GM18868 (cell line): ENCODE measurements around the gene LRRC3.
"Not testable (repeated sequence)": the region's sequence is repeated elsewhere in the genome, so short reads cannot be mapped to it uniquely, and the experiment has no call there.

Source experiments
- ATAC-seq: cut with Tn5 transposase; IDR thresholded peaks from one replicate; pipeline ENCODE4 v1.9.1; 2021; ENCODE audit warnings: mild to moderate bottlenecking, moderate library complexity; ENCODE audit not compliant: unreplicated experiment

The LRRC3 gene

GRCh38 chr21:44477131-44477530, 21.8 kb downstream of the LRRC3 start:
- ATAC-seq, result no peak

GRCh38 chr21:44477712-44478111, 22.4 kb downstream of the LRRC3 start:
- no peak for ATAC-seq

- ATAC-seq, result no peak
Observed at GRCh38 chr21:44478124-44478800, 23.0 kb downstream of the LRRC3 start.

GRCh38 chr21:44478801-44479167, 23.5 kb downstream of the LRRC3 start:
- ATAC-seq, result no peak

GRCh38 chr21:44479556-44480199, 24.4 kb downstream of the LRRC3 start:
- ATAC-seq, result not testable (repeated sequence)

- no peak for ATAC-seq
Observed at GRCh38 chr21:44480200-44481053, 25.1 kb downstream of the LRRC3 start.

- no peak for ATAC-seq
Observed at GRCh38 chr21:44482581-44483287, 27.4 kb downstream of the LRRC3 start.

- no peak for ATAC-seq
Observed at GRCh38 chr21:44483288-44484237, 28.3 kb downstream of the LRRC3 start.

GRCh38 chr21:44484498-44485253, 29.4 kb downstream of the LRRC3 start:
- ATAC-seq, result no peak

- ATAC-seq, result no peak
Observed at GRCh38 chr21:44485254-44485793, 30.0 kb downstream of the LRRC3 start.

- no peak for ATAC-seq
Observed at GRCh38 chr21:44485796-44486195, 30.5 kb downstream of the LRRC3 start.

GRCh38 chr21:44486302-44486701, 31.0 kb downstream of the LRRC3 start:
- no peak for ATAC-seq

- no peak for ATAC-seq
Observed at GRCh38 chr21:44487831-44488230, 32.5 kb downstream of the LRRC3 start.

GRCh38 chr21:44489962-44490361, 34.7 kb downstream of the LRRC3 start:
- ATAC-seq, result no peak

- no peak for ATAC-seq
Observed at GRCh38 chr21:44490405-44490804, 35.1 kb downstream of the LRRC3 start.

GRCh38 chr21:44490816-44491215, 35.5 kb downstream of the LRRC3 start:
- ATAC-seq, result no peak

- ATAC-seq, result no peak
Observed at GRCh38 chr21:44492567-44493385, 37.5 kb downstream of the LRRC3 start.

GRCh38 chr21:44494418-44494817, 39.1 kb downstream of the LRRC3 start:
- ATAC-seq, result no peak
